OCI-LY7 (cell line): ENCODE results near the gene RECQL. TPM values are rescaled to one million over a fixed set of nuclear protein-coding genes. Genes with fewer than 3 reads are reported as not detected.
"Not testable (repeated sequence)": the region's sequence is repeated elsewhere in the genome, so short reads cannot be mapped to it uniquely, and the experiment has no call there.

Experiments
- BruUV-seq: library from RNA; stranded (reverse); fragments of 400-500 nt; replicated peaks from 2 replicates; lab custom pipeline; 2021; lab: Mats Ljungman, UMichigan
- CTCF ChIA-PET: fragments of 300-600 bp; sonication (Branson Sonifier 250); formaldehyde crosslinking; loops from one replicate; lab custom pipeline; 2022; ENCODE audit warnings: antibody characterized with exemption; ENCODE audit not compliant: unreplicated experiment; lab: Charles Lee
- POLR2A ChIA-PET: fragments of 300-600 bp; sonication (Branson Sonifier 250); formaldehyde crosslinking; loops from one replicate; lab custom pipeline; 2022; ENCODE audit warnings: antibody characterized with exemption; lab: Charles Lee
- DNase-seq: peaks from one replicate; pipeline ENCODE4 v3.0.0-alpha.2; 2015; ENCODE audit warnings: low spot score
- H2AFZ ChIP-seq: fragments of 200-600 bp; sonication (generic), shearing (Covaris generic); 2 replicates; pipeline ENCODE4 v1.6.1; 2014; ENCODE audit warnings: mild to moderate bottlenecking, antibody characterized with exemption, low read length, moderate library complexity
- H3K27ac ChIP-seq: fragments of 200-600 bp; sonication (generic); 2 replicates; pipeline ENCODE4 v1.5.1; 2014; ENCODE audit warnings: mixed run types, low read depth, mild to moderate bottlenecking, moderate library complexity, low read length, inconsistent platforms; ENCODE audit not compliant: poor library complexity, severe bottlenecking
- H3K36me3 ChIP-seq: fragments of 200-600 bp; sonication (generic); 2 replicates; pipeline ENCODE4 v1.6.1; 2014; ENCODE audit warnings: mild to moderate bottlenecking, antibody characterized with exemption, low read length, moderate library complexity, mixed read lengths; ENCODE audit not compliant: insufficient read depth
- H3K4me1 ChIP-seq: fragments of 200-600 bp; sonication (generic); 2 replicates; pipeline ENCODE4 v1.5.1; 2014; ENCODE audit warnings: mild to moderate bottlenecking, low read length; ENCODE audit not compliant: insufficient read depth, poor library complexity, severe bottlenecking
- H3K4me2 ChIP-seq: fragments of 200-600 bp; sonication (generic); 2 replicates; pipeline ENCODE4 v1.6.1; 2014; ENCODE audit warnings: mild to moderate bottlenecking, low read length
- H3K4me3 ChIP-seq: fragments of 200-600 bp; sonication (generic); 2 replicates; pipeline ENCODE4 v1.5.1; 2014; ENCODE audit warnings: mild to moderate bottlenecking, low read depth, low read length; ENCODE audit not compliant: poor library complexity, severe bottlenecking
- H3K79me2 ChIP-seq: fragments of 200-600 bp; sonication (generic); 2 replicates; pipeline ENCODE4 v1.6.1; 2016; ENCODE audit warnings: low read depth, mild to moderate bottlenecking, low read length, moderate library complexity, mixed read lengths; ENCODE audit not compliant: insufficient read depth
- H3K9me2 ChIP-seq: fragments of 200-600 bp; sonication (generic); 2 replicates; pipeline ENCODE4 v1.6.1; 2016; ENCODE audit warnings: mild to moderate bottlenecking, low read length, mixed read lengths; ENCODE audit not compliant: insufficient read depth
- H3K9me3 ChIP-seq: fragments of 200-600 bp; sonication (generic); 2 replicates; pipeline ENCODE4 v1.6.1; 2014; ENCODE audit warnings: mild to moderate bottlenecking, mixed run types, low read length, mixed read lengths
- H4K20me1 ChIP-seq: fragments of 200-600 bp; sonication (generic); 2 replicates; pipeline ENCODE4 v1.6.1; 2014; ENCODE audit warnings: mild to moderate bottlenecking, antibody characterized with exemption, low read length, moderate library complexity, mixed read lengths; ENCODE audit not compliant: insufficient read depth
- CTCF ChIP-seq: fragments of 200-600 bp; sonication (generic); conservative IDR thresholded peaks from 2 replicates; pipeline ENCODE4 v1.5.1; 2014; ENCODE audit warnings: mild to moderate bottlenecking, antibody characterized with exemption, low read length, moderate library complexity, mixed read lengths
- EZH2phosphoT487 ChIP-seq: fragments of 200-600 bp; sonication (generic); IDR thresholded peaks from 2 replicates; pipeline ENCODE4 v1.6.1; 2018; ENCODE audit warnings: low read depth, borderline replicate concordance, mild to moderate bottlenecking, mixed run types, antibody characterized with exemption, low read length, moderate library complexity, mixed read lengths
- intact Hi-C: fragments of 100-400 bp; cut with micrococcal nuclease; formaldehyde crosslinking; loops from one replicate; pipeline ENCODE4 v1.10.0; 2022; ENCODE audit not compliant: unreplicated experiment
- total RNA-seq, 2 experiments: library from RNA; depleted of rRNA in 1 of 2; stranded (reverse); fragments of >200 nt in 1 of 2; shearing (Covaris generic) in 1 of 2; gene quantifications; 2 replicates each; pipeline ENCODE4 v1.2.3, GENCODE V29; 2014 to 2022

RECQL gene
- total RNA-seq, 2 experiments from 2014 or later = 53.1 to 72.8 TPM

GRCh38 chr12:21433525-21433924 lies 67.9 kb downstream of the RECQL start:
- no peaks in the 10 kb centered on the region for H4K20me1 ChIP-seq
- no peak for DNase-seq
- H2AFZ ChIP-seq = no peak overlapping the region
- H3K4me3 ChIP-seq = no peak overlapping the region
- peaks cover 3% of the 10 kb centered on the region; the same call in 1 of the 2 replicates for H3K79me2 ChIP-seq
- BruUV-seq = no TSS peak
- TF ChIP-seq EZH2phosphoT487 = no peak
- no peak for TF ChIP-seq CTCF
- POLR2A ChIA-PET = interaction anchor here (0.5 to 1.1 kb wide), 4 partner anchors 22 to 228 kb away, joined by 3 read pairs; no protein-coding TSS in a partner anchor
- no peak overlapping the region for H3K27ac ChIP-seq
- intact Hi-C loops = no loop called here
- no peak overlapping the region for H3K4me2 ChIP-seq
- CTCF ChIA-PET = no interaction called here
- H3K4me1 ChIP-seq = peaks cover 6% of the 10 kb centered on the region
- H3K36me3 ChIP-seq = no peaks in the 10 kb centered on the region
- no peaks in the 10 kb centered on the region for H3K9me2 ChIP-seq
- no peaks in the 10 kb centered on the region for H3K9me3 ChIP-seq

GRCh38 chr12:21429994-21430393 lies 71.4 kb downstream of the RECQL start:
- intact Hi-C loops = no loop called here
- no peak for DNase-seq
- no peak overlapping the region for H3K4me2 ChIP-seq
- H3K36me3 ChIP-seq = no peaks in the 10 kb centered on the region
- no peak for TF ChIP-seq EZH2phosphoT487
- TF ChIP-seq CTCF = no peak
- no TSS peak for BruUV-seq
- ChIA-PET CTCF (no interaction called here), POLR2A (interaction anchor here (0.6 to 1.2 kb wide), 5 partner anchors 8 to 166 kb away, joined by 3 to 4 read pairs (median 3); partner anchors contain the start of gene PYROXD1)
- H3K79me2 ChIP-seq = no peaks in the 10 kb centered on the region
- no peaks in the 10 kb centered on the region for H3K9me3 ChIP-seq
- no peak overlapping the region for H3K27ac ChIP-seq
- no peak overlapping the region for H3K4me3 ChIP-seq
- no peaks in the 10 kb centered on the region for H4K20me1 ChIP-seq
- H2AFZ ChIP-seq = peak overlapping the region; percentile 55; the same call in 1 of the 2 replicates
- no peaks in the 10 kb centered on the region for H3K9me2 ChIP-seq
- H3K4me1 ChIP-seq = no peaks in the 10 kb centered on the region

GRCh38 chr12:21428241-21428640 lies 73.2 kb downstream of the RECQL start:
- CTCF ChIA-PET = no interaction called here
- H3K9me3 ChIP-seq = no peaks in the 10 kb centered on the region
- no peak overlapping the region for H3K4me2 ChIP-seq
- H3K4me3 ChIP-seq = no peak overlapping the region
- H3K79me2 ChIP-seq = no peaks in the 10 kb centered on the region
- intact Hi-C loops = no loop called here
- no peaks in the 10 kb centered on the region for H4K20me1 ChIP-seq
- no peaks in the 10 kb centered on the region for H3K36me3 ChIP-seq
- H3K9me2 ChIP-seq = no peaks in the 10 kb centered on the region
- H3K4me1 ChIP-seq = no peaks in the 10 kb centered on the region
- TF ChIP-seq EZH2phosphoT487 = no peak
- TF ChIP-seq CTCF = no peak
- no peak overlapping the region for H2AFZ ChIP-seq
- BruUV-seq = no TSS peak
- no peak overlapping the region for H3K27ac ChIP-seq
- POLR2A ChIA-PET = no interaction called here
- no peak for DNase-seq

- POLR2A ChIA-PET, H3K4me3 ChIP-seq, BruUV-seq, intact Hi-C loops, H3K4me2 ChIP-seq, H3K9me3 ChIP-seq, H2AFZ ChIP-seq, H3K36me3 ChIP-seq, CTCF ChIA-PET, H3K79me2 ChIP-seq, DNase-seq, H3K9me2 ChIP-seq, H3K4me1 ChIP-seq, H3K27ac ChIP-seq, H4K20me1 ChIP-seq: not testable (repeated sequence)
These were observed 82.3 kb downstream of the RECQL start for GRCh38 chr12:21419009-21419699.
